ENCODE measurements around the gene C10orf88.

- TF ChIP-seq, protein P1, sequence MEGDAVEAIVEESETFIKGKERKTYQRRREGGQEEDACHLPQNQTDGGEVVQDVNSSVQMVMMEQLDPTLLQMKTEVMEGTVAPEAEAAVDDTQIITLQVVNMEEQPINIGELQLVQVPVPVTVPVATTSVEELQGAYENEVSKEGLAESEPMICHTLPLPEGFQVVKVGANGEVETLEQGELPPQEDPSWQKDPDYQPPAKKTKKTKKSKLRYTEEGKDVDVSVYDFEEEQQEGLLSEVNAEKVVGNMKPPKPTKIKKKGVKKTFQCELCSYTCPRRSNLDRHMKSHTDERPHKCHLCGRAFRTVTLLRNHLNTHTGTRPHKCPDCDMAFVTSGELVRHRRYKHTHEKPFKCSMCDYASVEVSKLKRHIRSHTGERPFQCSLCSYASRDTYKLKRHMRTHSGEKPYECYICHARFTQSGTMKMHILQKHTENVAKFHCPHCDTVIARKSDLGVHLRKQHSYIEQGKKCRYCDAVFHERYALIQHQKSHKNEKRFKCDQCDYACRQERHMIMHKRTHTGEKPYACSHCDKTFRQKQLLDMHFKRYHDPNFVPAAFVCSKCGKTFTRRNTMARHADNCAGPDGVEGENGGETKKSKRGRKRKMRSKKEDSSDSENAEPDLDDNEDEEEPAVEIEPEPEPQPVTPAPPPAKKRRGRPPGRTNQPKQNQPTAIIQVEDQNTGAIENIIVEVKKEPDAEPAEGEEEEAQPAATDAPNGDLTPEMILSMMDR (IDR thresholded peaks at IDR 0.05): no peak
- no peak for TF ChIP-seq EP300 (IDR thresholded peaks at IDR 0.05)
- no peak for TF ChIP-seq POLR2A (IDR thresholded peaks at IDR 0.05)
These were observed 664 bp upstream of the C10orf88 start for GRCh38 chr10:122954731-122955050.

Data from tibial nerve (tissue), 4 donors.